GM10266 (cell line): ENCODE data around the gene PBX3.

ENCODE experiments used
- DNase-seq: peaks from one replicate; pipeline ENCODE4 v3.0.0; 2012; ENCODE audit errors: extremely low spot score
- CTCF ChIP-seq: IDR thresholded peaks from 2 replicates; pipeline ENCODE4 v1.5.1; 2012; ENCODE audit warnings: mild to moderate bottlenecking, low read depth; ENCODE audit not compliant: control insufficient read depth, insufficient read depth; ENCODE audit errors: missing control alignments

The PBX3 gene

GRCh38 chr9:125797930-125798329 is 50.8 kb downstream of the PBX3 start:
- no peak for TF ChIP-seq CTCF

GRCh38 chr9:125803526-125803925 is 56.4 kb downstream of the PBX3 start:
- no peak for TF ChIP-seq CTCF
- no peak for DNase-seq

More at GRCh38 chr9:125797930-125798329, 50.8 kb downstream of the PBX3 start:
- DNase-seq: no peak

- no peak for TF ChIP-seq CTCF
- no peak for DNase-seq
Observed at GRCh38 chr9:125805057-125805456, 57.9 kb downstream of the PBX3 start.

GRCh38 chr9:125805586-125805985 is 58.4 kb downstream of the PBX3 start:
- no peak for DNase-seq
- no peak for TF ChIP-seq CTCF

GRCh38 chr9:125807079-125807478 is 59.9 kb downstream of the PBX3 start:
- TF ChIP-seq CTCF: no peak
- DNase-seq: no peak

- TF ChIP-seq CTCF: no peak
- no peak for DNase-seq
Observed at GRCh38 chr9:125810161-125810560, 63.0 kb downstream of the PBX3 start.

- DNase-seq: no peak
- no peak for TF ChIP-seq CTCF
Observed at GRCh38 chr9:125811002-125811401, 63.8 kb downstream of the PBX3 start.

- no peak for TF ChIP-seq CTCF
- no peak for DNase-seq
Observed at GRCh38 chr9:125812403-125812802, 65.2 kb downstream of the PBX3 start.
